NCI-H2196 (cell line): ENCODE results near the gene VPS26C.
"Not testable (repeated sequence)": the region's sequence is repeated elsewhere in the genome, so short reads cannot be mapped to it uniquely, and the experiment has no call there.

Experiments used
- DNase-seq: peaks from one replicate; lab custom pipeline; 2025; ENCODE audit not compliant: unreplicated experiment; lab: John Stamatoyannopoulos, UW

VPS26C gene

GRCh38 chr21:37231671-37232070 is 35.5 kb downstream of the VPS26C start:
- DNase-seq = no peak

DNA sequence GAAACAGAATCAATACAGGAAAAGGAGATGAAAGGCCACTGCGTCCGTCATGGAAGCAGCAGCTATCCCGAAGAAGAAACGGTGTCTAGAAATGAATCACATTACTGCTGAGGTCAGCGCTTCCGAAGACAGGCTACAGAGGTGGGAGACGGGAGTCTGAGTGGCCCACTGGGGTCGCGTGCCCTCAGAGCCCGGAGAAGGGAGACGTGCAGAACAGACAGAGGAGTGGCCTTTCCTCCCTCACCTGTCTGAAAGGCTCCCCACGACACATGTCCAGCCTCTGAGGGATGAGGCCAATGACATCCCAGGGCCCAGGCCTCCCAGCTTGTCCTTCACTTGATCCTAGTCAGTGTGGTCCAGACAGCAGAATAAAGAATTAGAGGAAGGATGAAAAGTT is 35.9 kb downstream of the VPS26C start:
- DNase-seq = no peak

GRCh38 chr21:37230632-37231248 is 36.4 kb downstream of the VPS26C start:
- no peak for DNase-seq

DNA sequence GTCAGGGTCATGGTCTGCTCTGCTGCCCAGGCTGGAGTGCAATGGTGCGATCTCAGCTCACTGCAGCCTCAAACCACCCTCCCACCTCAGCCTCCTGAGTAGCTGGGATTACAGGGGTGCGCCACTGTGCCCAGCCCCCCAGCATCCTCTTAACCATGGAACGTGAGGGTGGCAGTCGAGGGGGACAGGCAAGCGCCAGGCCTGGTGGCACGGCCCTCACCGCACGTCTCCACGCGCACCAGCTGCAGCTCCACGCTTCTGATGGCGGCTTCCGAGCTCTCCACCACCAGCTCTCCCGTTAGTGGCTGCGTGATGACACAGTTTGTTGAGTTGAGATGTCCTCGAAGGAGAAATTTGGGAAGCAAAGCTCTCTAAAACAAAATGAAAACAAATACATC is 39.1 kb downstream of the VPS26C start:
- no peak for DNase-seq

DNA sequence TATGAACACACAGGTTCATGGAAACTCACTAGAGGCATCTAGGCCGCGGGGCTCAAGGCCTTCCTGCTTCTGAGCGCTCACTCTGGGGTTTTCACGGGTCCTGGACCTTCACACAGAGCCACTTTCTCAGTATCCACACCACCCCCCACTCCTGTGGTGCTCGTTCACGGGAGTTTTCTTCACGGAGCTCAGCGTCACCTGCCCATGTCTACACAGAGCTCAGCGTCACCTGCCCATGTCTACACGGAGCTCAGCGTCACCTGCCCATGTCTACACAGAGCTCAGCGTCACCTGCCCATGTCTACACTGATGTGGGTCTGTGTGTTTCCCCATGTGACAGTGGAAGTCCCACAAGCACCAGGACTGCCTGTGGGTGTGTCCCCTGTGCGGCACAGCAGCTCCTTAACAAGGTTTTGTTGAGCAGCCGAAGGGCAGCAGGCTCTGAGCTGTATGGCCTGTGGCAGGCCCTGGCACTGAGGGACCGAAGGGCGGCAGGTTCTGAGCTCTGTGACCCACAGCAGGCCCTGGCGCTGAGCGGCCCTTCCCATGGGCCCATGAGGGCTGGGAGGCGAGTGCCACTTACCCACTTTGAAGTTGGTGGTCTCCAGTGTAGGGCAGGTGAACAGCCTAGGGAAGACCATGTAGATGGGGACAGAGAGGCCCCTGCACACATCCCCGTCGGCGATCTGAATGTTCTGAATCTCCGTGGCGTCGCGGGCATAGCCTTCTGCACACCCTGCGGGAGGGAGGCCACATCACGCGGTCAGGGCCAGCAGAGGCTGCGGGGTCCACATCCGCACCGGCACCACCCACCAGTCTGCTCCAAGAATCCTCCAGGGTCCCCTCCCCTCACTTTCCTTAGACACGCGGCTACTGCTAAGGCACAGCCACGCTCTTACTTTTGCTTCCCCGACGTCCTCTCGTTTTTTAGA is 39.8 kb downstream of the VPS26C start:
- DNase-seq = no peak

DNA sequence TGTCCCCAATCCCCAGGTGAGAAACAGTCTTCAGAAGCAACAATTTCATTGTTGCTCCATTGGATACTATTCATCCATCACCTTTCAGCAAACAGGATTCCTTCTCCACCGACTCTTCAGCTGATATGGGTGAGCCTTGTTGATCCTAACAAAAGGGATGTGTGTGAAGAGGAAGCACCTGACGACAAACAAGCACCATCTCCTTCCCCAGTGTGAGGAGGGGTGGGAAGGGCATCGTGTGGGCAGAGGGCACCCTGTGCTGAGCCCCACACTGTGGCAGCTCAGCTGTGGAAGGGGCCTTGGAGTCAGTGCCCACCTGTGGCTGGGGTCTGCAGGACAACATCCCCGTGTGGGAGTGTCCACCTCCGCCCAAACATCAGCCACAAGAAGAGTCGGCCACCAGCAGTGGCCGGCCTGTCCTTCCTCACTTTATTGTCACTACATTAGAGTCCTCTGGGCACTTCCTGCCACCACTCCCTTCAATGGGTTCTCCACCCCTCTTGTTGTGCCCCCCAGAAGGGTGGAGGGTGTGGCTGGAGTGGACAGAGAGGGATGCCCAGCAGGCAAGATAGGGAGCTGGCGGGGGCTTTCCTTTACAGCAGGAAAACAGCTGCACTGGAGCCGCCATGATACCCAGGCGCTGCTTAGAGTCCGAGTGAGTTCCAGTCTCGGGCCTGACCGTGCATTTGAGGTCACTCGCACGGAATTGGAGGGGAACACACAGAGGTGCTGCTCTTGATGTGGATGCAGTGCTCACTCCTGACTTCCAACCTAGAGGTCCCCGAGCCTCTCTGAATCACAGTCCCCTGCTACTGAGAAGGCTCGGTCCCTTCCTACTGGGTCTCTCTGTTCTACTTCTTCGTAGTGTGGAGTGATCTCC is 40.9 kb downstream of the VPS26C start:
- DNase-seq = no peak

DNA sequence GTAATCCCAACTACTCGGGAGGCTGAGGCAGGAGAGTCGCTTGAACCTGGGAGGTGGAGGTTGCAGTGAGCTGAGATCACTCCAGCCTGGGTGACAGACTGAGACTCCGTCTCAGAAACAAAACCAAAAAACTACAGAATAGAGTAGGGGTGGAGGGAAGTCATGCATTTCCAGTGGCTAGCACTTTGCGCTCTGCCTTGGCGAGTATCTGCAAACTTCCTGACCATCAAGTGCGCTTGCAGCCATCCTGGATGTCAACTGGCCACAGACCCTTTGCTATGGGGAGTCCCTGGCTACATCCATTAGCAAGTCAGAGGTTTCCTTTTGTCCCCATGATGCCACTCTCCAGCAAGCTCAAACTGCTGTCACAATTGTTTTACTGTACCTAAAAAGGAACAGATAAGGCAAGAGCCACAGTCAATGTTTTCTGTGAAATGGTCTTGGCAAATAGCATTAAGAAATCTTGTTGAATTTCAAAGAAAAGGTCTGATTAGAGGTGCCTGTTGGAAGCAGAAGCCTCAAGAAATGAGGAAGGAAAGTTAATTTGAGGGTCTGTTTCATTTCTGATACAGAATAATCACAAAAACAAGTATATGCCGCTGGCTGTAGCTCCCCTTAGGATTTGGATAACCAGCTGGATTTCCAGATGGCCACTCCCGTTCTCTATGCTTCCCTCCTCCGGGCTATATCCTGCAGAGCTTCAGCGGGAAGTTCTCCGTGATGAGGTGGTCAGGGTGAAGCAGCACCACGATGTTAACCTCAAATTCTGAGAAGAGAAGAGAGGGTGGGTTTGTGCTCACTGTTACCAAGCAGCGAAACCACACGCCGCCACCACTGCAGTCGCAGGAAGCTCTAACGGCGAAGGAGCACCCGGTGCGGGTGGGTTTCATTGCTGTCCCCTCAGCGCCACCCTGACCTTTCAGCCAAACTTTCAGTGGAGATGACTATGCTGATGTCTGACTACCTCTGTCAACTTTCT is 42.0 kb downstream of the VPS26C start:
- DNase-seq = no peak

GRCh38 chr21:37223804-37224345 is 43.3 kb downstream of the VPS26C start:
- no peak for DNase-seq

- DNase-seq = not testable (repeated sequence)
Observed at GRCh38 chr21:37222248-37222647, 44.9 kb downstream of the VPS26C start.

DNA sequence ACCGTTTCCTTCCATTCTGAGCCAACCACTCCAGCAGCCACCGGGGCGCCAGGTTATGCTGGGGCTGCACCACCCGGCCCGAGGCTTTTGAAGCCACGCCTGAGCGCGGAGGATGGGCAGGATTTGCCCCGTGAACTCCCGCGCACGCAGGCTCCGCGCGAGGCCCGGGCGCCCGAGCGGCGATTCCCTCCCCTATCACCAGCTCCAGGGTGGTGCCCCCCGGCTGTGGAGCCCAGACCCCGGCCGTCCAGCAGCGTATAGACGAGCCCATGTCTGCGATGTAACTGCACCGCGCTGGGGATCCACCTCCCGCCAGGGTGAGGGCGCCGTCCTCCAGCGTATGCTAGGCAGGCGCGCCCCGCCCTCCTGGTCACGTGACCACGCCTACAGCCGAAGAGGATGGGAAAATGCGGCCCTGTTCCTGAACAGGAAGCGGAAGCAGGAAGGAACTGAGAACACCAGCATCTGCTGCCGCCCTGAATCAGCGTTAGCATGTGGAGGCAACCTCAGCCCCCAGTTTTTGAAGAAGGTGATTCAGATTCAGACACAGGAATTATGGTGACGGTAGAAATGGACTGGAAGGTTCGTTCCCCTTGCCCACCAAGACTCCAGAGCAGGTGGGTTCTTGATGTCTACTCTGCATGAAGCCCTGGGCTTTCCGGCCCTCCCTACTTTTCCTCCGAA is 46.0 kb downstream of the VPS26C start:
- DNase-seq = peak; percentile 86

GRCh38 chr21:37220433-37220980 is 46.6 kb downstream of the VPS26C start:
- DNase-seq = no peak

DNA sequence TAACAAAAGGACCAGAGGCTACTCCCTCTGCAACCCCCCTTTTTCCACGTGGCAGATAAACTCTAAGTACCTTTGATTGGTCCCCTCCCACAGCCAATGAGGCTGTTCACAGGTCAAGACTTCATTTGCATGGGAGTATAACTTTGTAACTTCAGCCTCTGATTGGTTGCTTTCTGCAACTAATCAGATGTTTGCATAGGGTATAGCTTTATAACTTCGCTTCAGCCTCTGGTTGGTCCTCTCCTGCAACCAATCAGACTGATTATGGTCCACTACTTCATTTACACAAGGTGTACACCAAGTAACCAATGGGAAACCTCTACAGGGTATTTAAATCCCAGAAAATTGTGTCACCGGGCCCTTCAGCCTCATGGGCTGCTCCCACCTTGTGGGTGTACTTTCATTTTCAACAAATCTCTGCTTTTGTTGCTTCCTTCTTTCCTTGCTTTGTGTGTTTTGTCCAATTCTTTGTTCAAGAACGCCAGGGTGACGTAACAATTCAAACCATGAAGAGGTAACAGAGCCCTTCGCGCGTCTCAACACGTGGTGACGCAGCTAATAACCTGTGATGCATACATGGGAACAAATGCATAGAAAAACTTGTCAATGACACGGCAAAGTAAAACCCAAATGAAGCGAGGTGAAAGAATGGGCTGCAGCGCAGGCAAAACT is 47.2 kb downstream of the VPS26C start:
- DNase-seq = peak; percentile 46

GRCh38 chr21:37214952-37215351 is 52.2 kb downstream of the VPS26C start:
- DNase-seq = no peak

DNA sequence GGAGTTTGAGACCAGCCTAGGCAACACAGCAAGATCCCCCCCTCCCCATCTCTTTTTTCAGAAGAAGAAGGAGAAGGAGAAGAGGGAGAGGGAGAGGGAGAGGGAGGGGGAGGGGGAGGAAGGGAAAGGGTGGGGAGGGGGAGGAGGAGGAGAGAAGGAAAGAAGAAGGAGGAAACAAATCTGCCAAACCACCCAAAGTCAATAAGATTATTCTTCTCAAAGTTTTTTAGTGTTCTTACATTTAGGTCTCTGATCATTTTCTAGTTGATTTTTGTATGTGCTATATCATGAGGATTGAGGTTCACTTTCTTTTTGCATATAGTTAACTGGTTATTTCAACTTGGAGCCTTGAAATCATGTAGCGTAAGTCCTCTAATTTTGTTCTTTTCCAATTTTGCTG is 56.3 kb downstream of the VPS26C start:
- DNase-seq = no peak

DNA sequence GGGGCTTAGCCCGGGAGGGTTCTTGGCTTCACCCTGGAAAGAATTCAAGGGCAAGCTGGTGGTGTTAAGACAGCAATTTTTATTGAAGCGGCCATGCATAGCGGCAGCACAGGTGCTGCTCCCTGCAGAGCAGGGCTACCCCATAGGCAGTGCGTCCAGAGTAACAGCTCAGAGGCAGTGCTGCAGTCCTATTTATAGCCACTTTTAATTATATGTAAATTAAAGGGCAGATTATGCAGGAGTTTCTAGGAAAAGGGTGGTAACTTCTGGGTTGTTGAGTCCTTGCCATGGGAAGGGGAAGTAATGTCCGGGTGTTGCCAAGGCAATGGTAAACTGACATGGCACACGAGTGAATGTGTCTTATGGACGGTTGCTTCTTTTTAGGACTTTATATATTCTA is 57.0 kb downstream of the VPS26C start:
- DNase-seq = no peak

DNA sequence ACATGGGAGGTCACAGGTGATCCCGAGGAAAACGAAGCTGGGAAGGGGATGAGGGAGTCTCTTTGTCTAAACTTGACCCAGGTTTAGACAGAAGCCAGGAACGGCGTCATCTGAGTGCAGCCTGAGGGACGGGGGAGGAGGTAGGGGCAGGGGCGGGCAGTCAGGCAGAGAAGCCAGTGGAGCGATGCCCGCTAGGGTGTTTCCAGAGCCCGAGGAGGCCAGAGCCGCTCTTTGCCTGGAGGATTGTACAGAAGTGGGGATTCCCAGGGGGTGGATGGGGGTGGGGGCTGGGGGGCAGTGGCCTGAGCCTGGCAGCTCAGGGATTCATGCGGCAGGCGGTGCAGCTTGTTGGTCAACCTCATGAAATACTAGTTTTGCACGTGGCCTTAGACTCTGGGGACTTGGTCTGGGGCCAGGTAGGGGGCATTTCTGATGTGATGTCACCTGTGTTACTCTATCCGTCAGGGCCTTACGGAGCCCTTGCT is 58.4 kb downstream of the VPS26C start:
- no peak for DNase-seq

DNA sequence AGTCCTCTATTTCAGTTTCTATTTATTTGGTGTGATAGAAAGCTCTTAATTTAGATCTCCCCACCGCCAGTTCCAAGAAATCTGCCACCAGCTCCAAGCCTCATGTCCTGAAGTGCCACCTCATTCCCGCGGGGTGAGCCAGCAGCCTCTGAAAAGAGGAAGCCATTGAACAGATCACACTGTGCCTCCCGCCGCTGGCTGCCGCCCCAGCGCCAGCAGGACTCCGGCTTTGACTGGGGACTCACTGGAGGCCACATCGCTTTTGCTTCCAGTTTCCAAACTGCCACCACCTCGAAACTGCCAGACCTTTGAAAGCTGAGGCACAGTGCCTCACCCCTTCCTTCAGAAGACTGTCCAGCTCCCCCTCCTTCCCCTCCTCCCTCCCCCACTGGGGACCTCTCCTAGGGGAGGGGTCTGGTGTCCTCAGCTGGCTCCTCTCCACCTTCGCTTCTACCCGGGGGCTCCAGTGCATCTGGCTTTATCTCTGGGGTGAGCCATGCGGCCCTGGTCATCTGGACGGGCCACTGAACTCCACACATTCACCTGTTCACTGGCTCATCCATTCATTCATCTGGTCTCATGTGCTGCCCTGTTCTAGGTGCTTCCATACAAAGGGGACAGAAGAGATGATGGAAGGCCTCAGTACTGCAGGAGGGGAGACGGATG is 58.9 kb downstream of the VPS26C start:
- no peak for DNase-seq

GRCh38 chr21:37207441-37208009 is 59.6 kb downstream of the VPS26C start:
- peak; percentile 26 for DNase-seq
